ENCODE results near the gene DUOXA2. TPM values are rescaled to one million over a fixed set of nuclear protein-coding genes. Genes with fewer than 3 reads are reported as not detected.
A peak's percentile ranks its signal among the peaks of the same experiment; 100 is the strongest.

DUOXA2 gene
- total and polyA plus RNA-seq, 2 donors from 2014 or later = 0.37 TPM; not detected in 1

GRCh38 chr15:45163508-45163856 lies 49.4 kb downstream of the DUOXA2 start:
- intact Hi-C loops (cut with DNase I) = no loop called here
- H3K9me3 ChIP-seq (ENCODE audit: control insufficient read depth in 2 of 3, insufficient read depth in 1 of 3, low read length in 3 of 3) = no peaks in the 10 kb centered on the region
- H3K27ac ChIP-seq (ENCODE audit: low read depth in 2 of 2, low read length in 2 of 2) = no peak overlapping the region
- no peak for TF ChIP-seq CTCF (IDR thresholded peaks at IDR 0.05; ENCODE audit: borderline replicate concordance, extremely low read depth, insufficient read depth)
- H3K36me3 ChIP-seq (ENCODE audit: control insufficient read depth in 2 of 3, insufficient read depth in 3 of 3, low read length in 3 of 3) = no peaks in the 10 kb centered on the region
- no peak overlapping the region for H3K4me3 ChIP-seq (ENCODE audit: low read length in 3 of 3)
- H3K9ac ChIP-seq (ENCODE audit: low read length in 3 of 3) = no peak overlapping the region
- no peak for FAIRE-seq
- H3K27me3 ChIP-seq (ENCODE audit: control insufficient read depth, insufficient read depth, low read length) = no peaks in the 10 kb centered on the region
- peaks cover 0 to 8% (median 0%) of the 10 kb centered on the region in 3 donors for H3K4me1 ChIP-seq (ENCODE audit: control insufficient read depth in 2 of 3, insufficient read depth in 2 of 3, low read depth in 1 of 3, low read length in 3 of 3)
- DNase-seq = peak in 1 of 5 donors; percentile 38

- peaks cover 0 to 8% (median 0%) of the 10 kb centered on the region in 3 donors for H3K4me1 ChIP-seq (ENCODE audit: control insufficient read depth in 2 of 3, insufficient read depth in 2 of 3, low read depth in 1 of 3, low read length in 3 of 3)
- DNase-seq = peak in 1 of 5 donors; percentile 22
- intact Hi-C loops (cut with DNase I) = no loop called here
- no peak for FAIRE-seq
- no peaks in the 10 kb centered on the region for H3K9me3 ChIP-seq (ENCODE audit: control insufficient read depth in 2 of 3, insufficient read depth in 1 of 3, low read length in 3 of 3)
- H3K27ac ChIP-seq (ENCODE audit: low read depth in 2 of 2, low read length in 2 of 2) = no peak overlapping the region
- H3K27me3 ChIP-seq (ENCODE audit: control insufficient read depth, insufficient read depth, low read length) = no peaks in the 10 kb centered on the region
- no peak for TF ChIP-seq CTCF (IDR thresholded peaks at IDR 0.05; ENCODE audit: borderline replicate concordance, extremely low read depth, insufficient read depth)
- no peak overlapping the region for H3K9ac ChIP-seq (ENCODE audit: low read length in 3 of 3)
- no peak overlapping the region for H3K4me3 ChIP-seq (ENCODE audit: low read length in 3 of 3)
- H3K36me3 ChIP-seq (ENCODE audit: control insufficient read depth in 2 of 3, insufficient read depth in 3 of 3, low read length in 3 of 3) = no peaks in the 10 kb centered on the region
Measured at GRCh38 chr15:45164914-45165313, 50.8 kb downstream of the DUOXA2 start.

- FAIRE-seq (no peak), DNase-seq (peak in 1 of 5 donors; percentile 64)
- Histone ChIP-seq H3K36me3 (ENCODE audit: control insufficient read depth in 2 of 3, insufficient read depth in 3 of 3, low read length in 3 of 3) (no peaks in the 10 kb centered on the region), H3K4me3 (ENCODE audit: low read length in 3 of 3) (no peak overlapping the region), H3K9me3 (ENCODE audit: control insufficient read depth in 2 of 3, insufficient read depth in 1 of 3, low read length in 3 of 3) (no peaks in the 10 kb centered on the region), H3K27me3 (ENCODE audit: control insufficient read depth, insufficient read depth, low read length) (no peaks in the 10 kb centered on the region), H3K27ac (ENCODE audit: low read depth in 2 of 2, low read length in 2 of 2) (no peak overlapping the region), H3K4me1 (ENCODE audit: control insufficient read depth in 2 of 3, insufficient read depth in 2 of 3, low read depth in 1 of 3, low read length in 3 of 3) (peaks cover 0 to 8% (median 0%) of the 10 kb centered on the region in 3 donors), H3K9ac (ENCODE audit: low read length in 3 of 3) (no peak overlapping the region)
- TF ChIP-seq CTCF (IDR thresholded peaks at IDR 0.05; ENCODE audit: borderline replicate concordance, extremely low read depth, insufficient read depth) = no peak
- intact Hi-C loops (cut with DNase I) = no loop called here
Measured at GRCh38 chr15:45165536-45165935, 51.4 kb downstream of the DUOXA2 start.
